Activated naive CD8-positive, alpha-beta T cell treated with anti-CD3 and anti-CD28 coated beads, Interleukin-2, amount 50 U/mL, for 24 hours (primary cell): ENCODE measurements around the gene RAB35.

Experiments
- ATAC-seq: fragments of 150-1000 bp; cut with Tn5 transposase; one replicate; pipeline ENCODE4 v1.10.0; 2021
- DNase-seq: peaks from one replicate; pipeline ENCODE4 v3.0.0; 2021
- H3K27ac Mint-ChIP-seq: one replicate; pipeline ENCODE4 v1.8.0; 2021; ENCODE audit warnings: mild to moderate bottlenecking, mixed read lengths
- H3K27me3 Mint-ChIP-seq: one replicate; pipeline ENCODE4 v1.8.0; 2021; ENCODE audit warnings: mixed read lengths
- H3K36me3 Mint-ChIP-seq: one replicate; pipeline ENCODE4 v1.8.0; 2021; ENCODE audit warnings: low read depth, mixed read lengths
- H3K4me1 Mint-ChIP-seq: one replicate; pipeline ENCODE4 v1.8.0; 2021; ENCODE audit warnings: mixed read lengths
- H3K4me3 Mint-ChIP-seq: one replicate; pipeline ENCODE4 v1.8.0; 2021; ENCODE audit warnings: mild to moderate bottlenecking, moderate library complexity, mixed read lengths
- H3K9me3 Mint-ChIP-seq: one replicate; pipeline ENCODE4 v1.8.0; 2021; ENCODE audit warnings: mixed read lengths

The RAB35 gene

GRCh38 chr12:120091371-120092090 lies 25.0 kb downstream of the RAB35 start:
- Mint-ChIP-seq H3K9me3 (no peaks in the 10 kb centered on the region), H3K36me3 (peaks cover 35% of the 10 kb centered on the region), H3K27me3 (peaks cover 3% of the 10 kb centered on the region), H3K4me1 (peaks cover 17% of the 10 kb centered on the region), H3K4me3 (no peak overlapping the region), H3K27ac (peak overlapping the region; percentile 82)
- DNase-seq, result no peak
- ATAC-seq, result no peak

GRCh38 chr12:120090626-120091295 lies 25.8 kb downstream of the RAB35 start:
- Mint-ChIP-seq H3K9me3 (no peaks in the 10 kb centered on the region), H3K36me3 (peaks cover 38% of the 10 kb centered on the region), H3K27ac (peak overlapping the region; percentile 82), H3K4me1 (peaks cover 23% of the 10 kb centered on the region), H3K4me3 (no peak overlapping the region), H3K27me3 (peaks cover 3% of the 10 kb centered on the region)
- DNase-seq (no peak), ATAC-seq (no peak)

GRCh38 chr12:120090206-120090605 lies 26.3 kb downstream of the RAB35 start:
- no peak overlapping the region for H3K4me3 Mint-ChIP-seq

GRCh38 chr12:120089796-120090195 lies 26.8 kb downstream of the RAB35 start:
- Mint-ChIP-seq H3K9me3 (no peaks in the 10 kb centered on the region), H3K36me3 (peaks cover 47% of the 10 kb centered on the region), H3K4me3 (no peak overlapping the region), H3K4me1 (peaks cover 32% of the 10 kb centered on the region), H3K27me3 (peaks cover 3% of the 10 kb centered on the region), H3K27ac (peak overlapping the region; percentile 22)
- ATAC-seq (no peak), DNase-seq (no peak)

More at GRCh38 chr12:120090206-120090605, 26.3 kb downstream of the RAB35 start:
- H3K27ac Mint-ChIP-seq, result no peak overlapping the region
- ATAC-seq, result no peak
- peaks cover 3% of the 10 kb centered on the region for H3K27me3 Mint-ChIP-seq
- peaks cover 29% of the 10 kb centered on the region for H3K4me1 Mint-ChIP-seq
- no peak for DNase-seq
- H3K36me3 Mint-ChIP-seq, result peaks cover 43% of the 10 kb centered on the region
- H3K9me3 Mint-ChIP-seq, result no peaks in the 10 kb centered on the region

GRCh38 chr12:120089105-120089504 lies 27.4 kb downstream of the RAB35 start:
- no peaks in the 10 kb centered on the region for H3K9me3 Mint-ChIP-seq
- DNase-seq (no peak), ATAC-seq (no peak)
- H3K36me3 Mint-ChIP-seq, result peaks cover 54% of the 10 kb centered on the region
- no peak overlapping the region for H3K27ac Mint-ChIP-seq
- H3K27me3 Mint-ChIP-seq, result peaks cover 3% of the 10 kb centered on the region
- peaks cover 38% of the 10 kb centered on the region for H3K4me1 Mint-ChIP-seq
- H3K4me3 Mint-ChIP-seq, result no peak overlapping the region

- H3K9me3 Mint-ChIP-seq, result no peaks in the 10 kb centered on the region
- ATAC-seq, result peak; percentile 98
- H3K36me3 Mint-ChIP-seq, result peaks cover 56% of the 10 kb centered on the region
- DNase-seq, result peak; percentile 99
- H3K27me3 Mint-ChIP-seq, result peaks cover 3% of the 10 kb centered on the region
- peaks cover 39% of the 10 kb centered on the region for H3K4me1 Mint-ChIP-seq
- H3K4me3 Mint-ChIP-seq, result peak overlapping the region; percentile 56
- peak overlapping the region; percentile 90 for H3K27ac Mint-ChIP-seq
These were observed 29.5 kb downstream of the RAB35 start for GRCh38 chr12:120086801-120087621.

- Mint-ChIP-seq H3K36me3 (peaks cover 54% of the 10 kb centered on the region), H3K27me3 (peaks cover 3% of the 10 kb centered on the region), H3K27ac (peak overlapping the region; percentile 90), H3K4me1 (peaks cover 39% of the 10 kb centered on the region), H3K9me3 (no peaks in the 10 kb centered on the region), H3K4me3 (peak overlapping the region; percentile 56)
- DNase-seq, result no peak
- ATAC-seq, result no peak
These were observed 30.5 kb downstream of the RAB35 start for GRCh38 chr12:120085920-120086645.

- peaks cover 50% of the 10 kb centered on the region for H3K36me3 Mint-ChIP-seq
- H3K27me3 Mint-ChIP-seq, result no peaks in the 10 kb centered on the region
- no peak for DNase-seq
- no peak overlapping the region for H3K4me3 Mint-ChIP-seq
- ATAC-seq, result no peak
- H3K4me1 Mint-ChIP-seq, result peaks cover 40% of the 10 kb centered on the region
- no peaks in the 10 kb centered on the region for H3K9me3 Mint-ChIP-seq
- H3K27ac Mint-ChIP-seq, result no peak overlapping the region
These were observed 34.9 kb downstream of the RAB35 start for GRCh38 chr12:120081641-120082040.

- Mint-ChIP-seq H3K36me3 (peaks cover 53% of the 10 kb centered on the region), H3K9me3 (no peaks in the 10 kb centered on the region), H3K4me3 (no peak overlapping the region), H3K4me1 (peaks cover 24% of the 10 kb centered on the region), H3K27me3 (no peaks in the 10 kb centered on the region), H3K27ac (peak overlapping the region; percentile 60)
- ATAC-seq (no peak), DNase-seq (no peak)
These were observed 36.8 kb downstream of the RAB35 start for GRCh38 chr12:120079411-120080400.

- Mint-ChIP-seq H3K4me1 (peaks cover 24% of the 10 kb centered on the region), H3K36me3 (peaks cover 52% of the 10 kb centered on the region)
These were observed 37.7 kb downstream of the RAB35 start for GRCh38 chr12:120078868-120079267.

GRCh38 chr12:120077260-120077659 lies 39.3 kb downstream of the RAB35 start:
- Mint-ChIP-seq H3K9me3 (no peaks in the 10 kb centered on the region), H3K4me3 (no peak overlapping the region), H3K27ac (peak overlapping the region; percentile 69), H3K4me1 (peaks cover 29% of the 10 kb centered on the region), H3K27me3 (no peaks in the 10 kb centered on the region), H3K36me3 (peaks cover 63% of the 10 kb centered on the region)
- DNase-seq, result no peak
- no peak for ATAC-seq

More at GRCh38 chr12:120078868-120079267, 37.7 kb downstream of the RAB35 start:
- no peak for DNase-seq
- no peak overlapping the region for H3K4me3 Mint-ChIP-seq
- H3K27me3 Mint-ChIP-seq, result no peaks in the 10 kb centered on the region
- peak overlapping the region; percentile 26 for H3K27ac Mint-ChIP-seq
- no peak for ATAC-seq
- H3K9me3 Mint-ChIP-seq, result no peaks in the 10 kb centered on the region

GRCh38 chr12:120076651-120077050 lies 39.9 kb downstream of the RAB35 start:
- H3K9me3 Mint-ChIP-seq, result no peaks in the 10 kb centered on the region
- H3K4me3 Mint-ChIP-seq, result no peak overlapping the region
- H3K4me1 Mint-ChIP-seq, result peaks cover 29% of the 10 kb centered on the region
- DNase-seq, result no peak
- peak overlapping the region; percentile 69 for H3K27ac Mint-ChIP-seq
- H3K27me3 Mint-ChIP-seq, result no peaks in the 10 kb centered on the region
- no peak for ATAC-seq
- H3K36me3 Mint-ChIP-seq, result peaks cover 63% of the 10 kb centered on the region

- Mint-ChIP-seq H3K27me3 (no peaks in the 10 kb centered on the region), H3K27ac (no peak overlapping the region), H3K36me3 (peaks cover 64% of the 10 kb centered on the region), H3K9me3 (no peaks in the 10 kb centered on the region), H3K4me1 (peaks cover 29% of the 10 kb centered on the region), H3K4me3 (no peak overlapping the region)
- DNase-seq (no peak), ATAC-seq (no peak)
These were observed 41.4 kb downstream of the RAB35 start for GRCh38 chr12:120075034-120075616.
